Osteoblast (primary cell): ENCODE results near the gene PSMD13. TPM values are rescaled to one million over a fixed set of nuclear protein-coding genes. Genes with fewer than 3 reads are reported as not detected.
A peak's percentile ranks its signal among the peaks of the same experiment; 100 is the strongest.

Source experiments
- DNase-seq: peaks from one replicate; pipeline ENCODE4 v3.0.0; 2011; ENCODE audit warnings: low spot score, mixed read lengths; ENCODE audit not compliant: insufficient read length; ENCODE audit errors: missing footprints
- H2AFZ ChIP-seq: 2 replicates; pipeline ENCODE4 v1.6.0; 2011; ENCODE audit warnings: mild to moderate bottlenecking, low read length
- H3K27ac ChIP-seq: 2 replicates; pipeline ENCODE4 v1.5.1; 2011; ENCODE audit warnings: mild to moderate bottlenecking, low read depth, low read length, moderate library complexity
- H3K27me3 ChIP-seq: 2 replicates; pipeline ENCODE4 v1.6.0; 2012; ENCODE audit warnings: mild to moderate bottlenecking, control low read depth, inconsistent platforms, low read length, moderate library complexity; ENCODE audit not compliant: insufficient read depth
- H3K36me3 ChIP-seq: 2 replicates; pipeline ENCODE4 v1.5.1; 2011; ENCODE audit warnings: mild to moderate bottlenecking, low read length, control low read depth, moderate library complexity; ENCODE audit not compliant: insufficient read depth
- H3K4me1 ChIP-seq: 2 replicates; pipeline ENCODE4 v1.5.1; 2011; ENCODE audit warnings: mild to moderate bottlenecking, low read length, control low read depth, moderate library complexity; ENCODE audit not compliant: insufficient read depth
- H3K4me2 ChIP-seq: 2 replicates; pipeline ENCODE4 v1.6.0; 2011; ENCODE audit warnings: mild to moderate bottlenecking, low read length; ENCODE audit not compliant: insufficient read depth
- H3K4me3 ChIP-seq: fragments of 200-600 bp; sonication (generic); 3 replicates; pipeline ENCODE4 v1.5.1; 2012; ENCODE audit warnings: mild to moderate bottlenecking, low read length, inconsistent platforms; ENCODE audit not compliant: insufficient read depth
- H3K79me2 ChIP-seq: 2 replicates; pipeline ENCODE4 v1.6.0; 2012; ENCODE audit warnings: mild to moderate bottlenecking, low read length, control low read depth, inconsistent platforms; ENCODE audit not compliant: insufficient read depth
- H3K9me3 ChIP-seq: 2 replicates; pipeline ENCODE4 v1.5.1; 2011; ENCODE audit warnings: low read depth, low read length, control low read depth
- H4K20me1 ChIP-seq: 2 replicates; pipeline ENCODE4 v1.6.0; 2012; ENCODE audit warnings: mild to moderate bottlenecking, low read length, control low read depth; ENCODE audit not compliant: insufficient read depth
- CTCF ChIP-seq: IDR thresholded peaks from 2 replicates; pipeline ENCODE4 v1.5.1; 2011; ENCODE audit warnings: mild to moderate bottlenecking, low read depth, low read length, moderate library complexity; ENCODE audit errors: extremely low read depth
- total RNA-seq: library from RNA; depleted of rRNA; stranded (reverse); fragments of >200 nt; gene quantifications from 2 replicates; pipeline ENCODE4 v1.2.3, GENCODE V29; 2012

Gene PSMD13
- total RNA-seq, 1 donor: 110 TPM

- Histone ChIP-seq H4K20me1 (peaks cover 29% of the 10 kb centered on the region), H3K27me3 (no peaks in the 10 kb centered on the region), H3K36me3 (peaks cover 21% of the 10 kb centered on the region), H3K4me3 (no peak overlapping the region), H3K27ac (no peak overlapping the region), H2AFZ (no peak overlapping the region), H3K4me1 (no peaks in the 10 kb centered on the region), H3K4me2 (no peak overlapping the region), H3K79me2 (peaks cover 17% of the 10 kb centered on the region), H3K9me3 (no peaks in the 10 kb centered on the region)
- TF ChIP-seq CTCF: no peak
- DNase-seq: peak; percentile 84
These were observed 37.7 kb upstream of the PSMD13 start for GRCh38 chr11:199004-199581.

GRCh38 chr11:199782-200181, 37.0 kb upstream of the PSMD13 start:
- H3K4me3 ChIP-seq: no peak overlapping the region
- H3K27ac ChIP-seq: no peak overlapping the region
- peaks cover 24% of the 10 kb centered on the region for H3K79me2 ChIP-seq
- no peak overlapping the region for H3K4me2 ChIP-seq
- H4K20me1 ChIP-seq: peaks cover 36% of the 10 kb centered on the region
- peak; percentile 94 for DNase-seq
- no peak overlapping the region for H2AFZ ChIP-seq
- H3K4me1 ChIP-seq: no peaks in the 10 kb centered on the region
- H3K27me3 ChIP-seq: no peaks in the 10 kb centered on the region
- no peak for TF ChIP-seq CTCF
- H3K9me3 ChIP-seq: no peaks in the 10 kb centered on the region
- peaks cover 28% of the 10 kb centered on the region for H3K36me3 ChIP-seq

DNA sequence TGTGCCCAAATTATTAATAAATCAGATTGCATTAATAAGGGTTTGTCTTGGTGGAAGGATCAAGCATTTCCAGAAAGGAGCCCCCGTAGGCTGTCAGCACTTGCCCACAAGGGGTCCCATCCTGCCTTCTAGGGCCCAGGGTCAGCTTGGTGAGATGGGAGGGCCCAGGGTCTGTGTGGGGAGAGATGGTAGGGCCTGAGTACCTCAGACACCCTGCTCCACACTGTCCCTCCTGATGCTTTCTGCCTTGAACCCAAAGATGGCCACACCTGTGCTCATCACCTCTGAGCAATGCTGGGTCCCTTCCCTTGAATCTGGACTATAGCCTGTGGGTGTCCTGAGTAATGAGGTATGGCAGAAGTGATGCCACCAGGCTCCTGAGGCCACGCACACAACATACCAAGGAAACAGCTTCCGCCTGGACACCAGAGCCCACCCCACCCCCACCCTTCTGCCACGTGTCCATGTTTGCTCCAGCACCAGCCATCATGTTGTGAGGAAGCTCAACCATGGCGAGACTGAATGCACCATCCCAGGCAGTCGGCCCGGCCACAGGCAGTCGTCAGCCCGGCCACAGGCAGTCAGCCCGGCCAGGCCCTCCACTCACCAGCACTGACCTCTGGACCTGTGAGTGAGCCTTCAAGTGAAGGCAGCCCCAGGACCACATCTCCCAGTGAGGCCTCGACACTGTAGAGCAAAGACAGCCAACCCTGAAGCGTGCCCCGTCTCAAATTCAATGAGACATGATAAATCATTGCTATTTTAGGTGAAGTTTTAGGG, 36.4 kb upstream of the PSMD13 start:
- TF ChIP-seq CTCF: no peak
- Histone ChIP-seq H3K36me3 (peaks cover 33% of the 10 kb centered on the region), H3K4me2 (no peak overlapping the region), H2AFZ (no peak overlapping the region), H3K79me2 (peaks cover 30% of the 10 kb centered on the region), H4K20me1 (peaks cover 41% of the 10 kb centered on the region), H3K4me3 (no peak overlapping the region), H3K9me3 (no peaks in the 10 kb centered on the region), H3K4me1 (peaks cover 1% of the 10 kb centered on the region), H3K27me3 (no peaks in the 10 kb centered on the region), H3K27ac (no peak overlapping the region)
- peak; percentile 62 for DNase-seq

- TF ChIP-seq CTCF: no peak
- Histone ChIP-seq H3K27me3 (no peaks in the 10 kb centered on the region), H4K20me1 (peaks cover 55% of the 10 kb centered on the region), H3K27ac (no peak overlapping the region), H3K4me2 (no peak overlapping the region), H3K9me3 (no peaks in the 10 kb centered on the region), H3K36me3 (peaks cover 38% of the 10 kb centered on the region), H3K4me1 (peaks cover 12% of the 10 kb centered on the region), H3K79me2 (peaks cover 46% of the 10 kb centered on the region), H3K4me3 (no peak overlapping the region), H2AFZ (no peak overlapping the region)
- DNase-seq: no peak
These were observed 34.8 kb upstream of the PSMD13 start for GRCh38 chr11:201966-202365.
